Mammary epithelial cell (primary cell): Measurements from ENCODE around the gene BOC.

Source experiments
- CTCF ChIP-seq, 2 donors: IDR thresholded peaks in 1 of 2; conservative IDR thresholded peaks in 1 of 2; 2 replicates each; pipeline ENCODE4 v1.5.1; 2011 to 2012; ENCODE audit warnings: inconsistent platforms in 2 of 2, low read length in 2 of 2, mild to moderate bottlenecking in 2 of 2, control low read depth in 1 of 2, low read depth in 1 of 2; ENCODE audit not compliant: insufficient read depth in 1 of 2; ENCODE audit errors: extremely low read depth in 1 of 2
- EZH2 ChIP-seq: IDR thresholded peaks from 2 replicates; pipeline ENCODE4 v1.6.1; 2012; ENCODE audit warnings: low read length, inconsistent platforms, borderline replicate concordance

GRCh38 chr3:113177526-113177925, 33.8 kb upstream of the BOC start:
- TF ChIP-seq CTCF (conservative IDR thresholded peaks at IDR 0.05 in 1 of 2, IDR thresholded peaks at IDR 0.05 in 1 of 2; ENCODE audit: extremely low read depth in 1 of 2, insufficient read depth in 1 of 2, low read depth in 1 of 2, low read length in 2 of 2): no peak
- TF ChIP-seq EZH2: no peak
